Osteoblast (primary cell): Measurements from ENCODE around the gene MEX3C. TPM values are rescaled to one million over a fixed set of nuclear protein-coding genes. Genes with fewer than 3 reads are reported as not detected.

Experiments
- DNase-seq: peaks from one replicate; pipeline ENCODE4 v3.0.0; 2011; ENCODE audit warnings: low spot score, mixed read lengths; ENCODE audit not compliant: insufficient read length; ENCODE audit errors: missing footprints
- H2AFZ ChIP-seq: 2 replicates; pipeline ENCODE4 v1.6.0; 2011; ENCODE audit warnings: mild to moderate bottlenecking, low read length
- H3K27ac ChIP-seq: 2 replicates; pipeline ENCODE4 v1.5.1; 2011; ENCODE audit warnings: mild to moderate bottlenecking, low read depth, low read length, moderate library complexity
- H3K27me3 ChIP-seq: 2 replicates; pipeline ENCODE4 v1.6.0; 2012; ENCODE audit warnings: mild to moderate bottlenecking, control low read depth, inconsistent platforms, low read length, moderate library complexity; ENCODE audit not compliant: insufficient read depth
- H3K36me3 ChIP-seq: 2 replicates; pipeline ENCODE4 v1.5.1; 2011; ENCODE audit warnings: mild to moderate bottlenecking, low read length, control low read depth, moderate library complexity; ENCODE audit not compliant: insufficient read depth
- H3K4me1 ChIP-seq: 2 replicates; pipeline ENCODE4 v1.5.1; 2011; ENCODE audit warnings: mild to moderate bottlenecking, low read length, control low read depth, moderate library complexity; ENCODE audit not compliant: insufficient read depth
- H3K4me2 ChIP-seq: 2 replicates; pipeline ENCODE4 v1.6.0; 2011; ENCODE audit warnings: mild to moderate bottlenecking, low read length; ENCODE audit not compliant: insufficient read depth
- H3K4me3 ChIP-seq: fragments of 200-600 bp; sonication (generic); 3 replicates; pipeline ENCODE4 v1.5.1; 2012; ENCODE audit warnings: mild to moderate bottlenecking, low read length, inconsistent platforms; ENCODE audit not compliant: insufficient read depth
- H3K79me2 ChIP-seq: 2 replicates; pipeline ENCODE4 v1.6.0; 2012; ENCODE audit warnings: mild to moderate bottlenecking, low read length, control low read depth, inconsistent platforms; ENCODE audit not compliant: insufficient read depth
- H3K9me3 ChIP-seq: 2 replicates; pipeline ENCODE4 v1.5.1; 2011; ENCODE audit warnings: low read depth, low read length, control low read depth
- H4K20me1 ChIP-seq: 2 replicates; pipeline ENCODE4 v1.6.0; 2012; ENCODE audit warnings: mild to moderate bottlenecking, low read length, control low read depth; ENCODE audit not compliant: insufficient read depth
- CTCF ChIP-seq: IDR thresholded peaks from 2 replicates; pipeline ENCODE4 v1.5.1; 2011; ENCODE audit warnings: mild to moderate bottlenecking, low read depth, low read length, moderate library complexity; ENCODE audit errors: extremely low read depth
- total RNA-seq: library from RNA; depleted of rRNA; stranded (reverse); fragments of >200 nt; gene quantifications from 2 replicates; pipeline ENCODE4 v1.2.3, GENCODE V29; 2012

MEX3C gene
- total RNA-seq, 1 donor, result 41.6 TPM

DNA sequence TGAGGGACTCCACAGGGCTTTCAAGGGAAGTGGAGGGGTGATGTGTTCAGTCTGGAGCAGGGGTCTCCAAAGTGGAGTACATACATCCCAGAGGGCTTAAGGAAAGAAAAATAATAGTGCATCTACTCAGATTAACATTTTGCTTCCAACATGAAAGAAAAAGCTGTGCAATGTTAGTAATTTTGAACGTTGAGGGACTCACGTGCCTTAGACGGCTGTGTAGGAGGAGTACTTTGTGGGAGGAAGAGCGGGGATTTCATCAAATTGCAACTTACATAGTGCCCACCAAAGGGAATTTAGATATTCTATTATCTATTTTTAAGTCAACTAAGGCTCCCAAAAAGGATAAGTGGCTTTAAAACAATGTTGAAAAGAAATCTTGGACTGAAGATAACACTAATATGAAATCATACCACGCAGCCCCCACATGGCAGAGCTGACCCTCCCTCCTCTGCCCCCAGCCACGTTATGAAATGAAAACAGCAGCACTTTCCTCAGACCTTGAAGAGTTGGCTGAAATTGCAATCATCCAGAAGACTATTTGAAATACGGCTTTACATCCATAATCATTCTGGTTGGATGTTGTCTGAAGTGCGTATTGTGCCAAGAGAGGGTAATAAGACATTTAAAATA lies 42.9 kb downstream of the MEX3C start:
- no peak overlapping the region for H3K27ac ChIP-seq
- no peak overlapping the region for H3K4me3 ChIP-seq
- no peaks in the 10 kb centered on the region for H4K20me1 ChIP-seq
- no peaks in the 10 kb centered on the region for H3K4me1 ChIP-seq
- H2AFZ ChIP-seq, result no peak overlapping the region
- no peaks in the 10 kb centered on the region for H3K27me3 ChIP-seq
- TF ChIP-seq CTCF, result no peak
- H3K79me2 ChIP-seq, result no peaks in the 10 kb centered on the region
- H3K9me3 ChIP-seq, result no peaks in the 10 kb centered on the region
- H3K4me2 ChIP-seq, result no peak overlapping the region
- no peak for DNase-seq
- no peaks in the 10 kb centered on the region for H3K36me3 ChIP-seq

DNA sequence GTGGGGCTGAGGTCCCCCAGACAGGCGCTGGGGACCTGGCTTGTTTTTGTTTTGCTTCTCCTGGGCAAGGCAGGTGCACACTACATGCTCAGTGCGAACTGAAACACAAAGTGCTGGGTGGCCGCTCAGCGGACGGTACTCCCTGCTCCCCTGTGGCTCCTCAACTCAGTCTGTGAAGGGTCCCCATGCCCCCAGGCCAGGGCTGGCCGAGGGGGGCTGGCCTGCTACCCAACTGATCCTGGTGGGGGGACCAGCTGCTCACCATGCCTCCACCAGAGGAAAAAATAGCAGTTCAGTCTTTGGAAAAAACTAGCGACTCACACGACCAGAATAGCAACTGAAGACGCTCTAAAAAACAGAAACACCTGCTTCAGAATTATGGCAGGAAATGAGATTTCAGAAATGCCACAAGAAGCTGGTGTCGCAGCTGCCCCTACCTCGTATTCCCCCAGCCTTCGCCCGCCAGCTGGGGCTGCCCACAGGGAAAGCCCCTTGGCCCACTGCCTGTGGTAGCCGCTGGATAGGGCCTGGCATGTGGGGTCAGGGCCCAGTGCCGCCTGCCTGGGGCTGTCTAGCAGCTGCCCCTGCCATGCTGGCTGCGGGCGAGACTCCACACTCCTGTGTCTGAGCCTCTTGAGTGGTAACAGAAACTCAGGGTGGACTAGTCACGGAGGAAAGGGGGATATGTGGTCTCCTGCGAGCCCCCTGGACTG lies 43.7 kb downstream of the MEX3C start:
- Histone ChIP-seq H4K20me1 (no peaks in the 10 kb centered on the region), H3K4me2 (no peak overlapping the region), H3K9me3 (no peaks in the 10 kb centered on the region), H3K4me3 (no peak overlapping the region), H3K27ac (no peak overlapping the region), H3K79me2 (no peaks in the 10 kb centered on the region), H3K36me3 (no peaks in the 10 kb centered on the region), H2AFZ (no peak overlapping the region), H3K27me3 (no peaks in the 10 kb centered on the region), H3K4me1 (no peaks in the 10 kb centered on the region)
- DNase-seq, result no peak
- TF ChIP-seq CTCF, result no peak

GRCh38 chr18:51151568-51152511 lies 45.6 kb downstream of the MEX3C start:
- Histone ChIP-seq H2AFZ (no peak overlapping the region), H3K27ac (no peak overlapping the region), H3K9me3 (no peaks in the 10 kb centered on the region), H3K79me2 (no peaks in the 10 kb centered on the region), H3K36me3 (no peaks in the 10 kb centered on the region), H3K4me1 (no peaks in the 10 kb centered on the region), H3K4me3 (no peak overlapping the region), H4K20me1 (no peaks in the 10 kb centered on the region), H3K4me2 (no peak overlapping the region), H3K27me3 (no peaks in the 10 kb centered on the region)
- no peak for TF ChIP-seq CTCF
- DNase-seq, result no peak
